HEK293T (cell line): ENCODE results near the gene KCNH1.

ENCODE experiments used
- CTCF ChIA-PET: fragments of 350-600 bp; formaldehyde crosslinking; extraction: SDS; loops from one replicate; lab custom pipeline; 2021; ENCODE audit warnings: antibody characterized with exemption, inconsistent platforms; lab: Yijun Ruan, JAX
- POLR2A ChIA-PET: fragments of 350-600 bp; formaldehyde crosslinking; extraction: SDS; loops from one replicate; lab custom pipeline; 2020; ENCODE audit warnings: antibody characterized with exemption, inconsistent platforms; lab: Yijun Ruan, JAX
- DNase-seq: peaks from one replicate; pipeline ENCODE4 v3.0.0; 2012; ENCODE audit warnings: mixed read lengths; ENCODE audit errors: extremely low spot score
- ARNT ChIP-seq: fragments of 450-650 bp; IDR thresholded peaks from 2 replicates; pipeline ENCODE4 v1.6.1; 2017; ENCODE audit warnings: mild to moderate bottlenecking
- BHLHE40 ChIP-seq: fragments of 450-650 bp; IDR thresholded peaks from 2 replicates; pipeline ENCODE4 v1.6.1; 2016; ENCODE audit warnings: mild to moderate bottlenecking, moderate library complexity, borderline replicate concordance
- CTBP1 ChIP-seq: fragments of 450-650 bp; IDR thresholded peaks from 2 replicates; pipeline ENCODE4 v1.6.1; 2016; ENCODE audit warnings: borderline replicate concordance
- ELF4 ChIP-seq: fragments of 450-650 bp; IDR thresholded peaks from 2 replicates; pipeline ENCODE4 v1.6.1; 2017; ENCODE audit warnings: antibody characterized with exemption
- FOXA1 ChIP-seq: fragments of 450-650 bp; IDR thresholded peaks from 2 replicates; pipeline ENCODE4 v1.6.1; 2016; ENCODE audit warnings: mild to moderate bottlenecking
- FOXK2 ChIP-seq: fragments of 450-650 bp; IDR thresholded peaks from 2 replicates; pipeline ENCODE4 v1.6.1; 2016; ENCODE audit warnings: mild to moderate bottlenecking
- FOXM1 ChIP-seq: fragments of 450-650 bp; IDR thresholded peaks from 2 replicates; pipeline ENCODE4 v1.6.1; 2017; ENCODE audit warnings: mild to moderate bottlenecking, borderline replicate concordance
- HDGF ChIP-seq: fragments of 450-650 bp; IDR thresholded peaks from 2 replicates; pipeline ENCODE4 v1.6.1; 2017; ENCODE audit warnings: antibody characterized with exemption, borderline replicate concordance
- L3MBTL2 ChIP-seq: fragments of 450-650 bp; conservative IDR thresholded peaks from 2 replicates; pipeline ENCODE4 v1.6.1; 2016; ENCODE audit warnings: mild to moderate bottlenecking
- LEF1 ChIP-seq: fragments of 450-650 bp; IDR thresholded peaks from 2 replicates; pipeline ENCODE4 v1.6.1; 2017; ENCODE audit warnings: mild to moderate bottlenecking, borderline replicate concordance
- NFRKB ChIP-seq: fragments of 450-650 bp; IDR thresholded peaks from 2 replicates; pipeline ENCODE4 v1.6.1; 2016; ENCODE audit warnings: mild to moderate bottlenecking, moderate library complexity
- SP1 ChIP-seq: fragments of 450-650 bp; IDR thresholded peaks from 2 replicates; pipeline ENCODE4 v1.6.1; 2017
- SUZ12 ChIP-seq: fragments of 450-650 bp; IDR thresholded peaks from 2 replicates; pipeline ENCODE4 v1.6.1; 2016; ENCODE audit warnings: mild to moderate bottlenecking
- TARDBP ChIP-seq: fragments of 450-650 bp; IDR thresholded peaks from 2 replicates; pipeline ENCODE4 v1.6.1; 2016
- ZNF384 ChIP-seq: fragments of 450-650 bp; IDR thresholded peaks from 2 replicates; pipeline ENCODE4 v1.6.1; 2016
- TF ChIP-seq, protein P1 (sequence below): fragments of 450-650 bp; IDR thresholded peaks from 2 replicates; pipeline ENCODE4 v1.6.1; 2016

The KCNH1 gene

GRCh38 chr1:210741564-210741963 lies 392.4 kb downstream of the KCNH1 start:
- ChIA-PET POLR2A (interaction anchor here (1.2 kb wide), 1 partner anchor 35 kb away, joined by 3 read pairs; no protein-coding TSS in a partner anchor), CTCF (no interaction called here)
- no peak for TF ChIP-seq CTBP1
- TF ChIP-seq FOXK2, result no peak
- TF ChIP-seq ZNF384, result no peak
- TF ChIP-seq TARDBP, result no peak
- no peak for TF ChIP-seq SUZ12
- no peak for TF ChIP-seq L3MBTL2
- no peak for TF ChIP-seq BHLHE40
- TF ChIP-seq FOXM1, result no peak
- TF ChIP-seq FOXA1, result no peak
- no peak for DNase-seq

DNA sequence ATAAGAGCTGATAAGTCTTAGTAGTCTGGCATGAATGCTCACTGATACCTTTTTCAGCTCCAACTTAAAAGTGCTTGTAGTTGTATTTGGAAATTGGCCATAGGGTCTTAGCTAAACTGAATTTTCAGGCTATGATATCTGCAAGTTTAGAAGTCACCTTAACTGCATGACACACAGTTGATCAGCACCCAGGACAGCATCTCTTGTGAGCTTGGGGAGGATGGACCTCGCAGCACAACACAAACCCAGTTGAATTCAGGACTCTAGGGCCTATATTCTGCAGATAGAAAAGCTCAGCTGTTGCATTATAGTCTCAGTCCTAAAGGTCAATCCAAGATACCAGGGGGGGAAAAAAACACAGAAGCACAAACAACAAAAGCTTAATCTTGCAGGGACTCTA lies 394.3 kb downstream of the KCNH1 start:
- DNase-seq, result no peak
- TF ChIP-seq BHLHE40 (no peak), HDGF (no peak), LEF1 (no peak), ELF4 (no peak), FOXA1 (no peak), ZNF384 (no peak), L3MBTL2 (no peak), FOXM1 (no peak), SUZ12 (no peak), CTBP1 (no peak), SP1 (no peak), NFRKB (no peak), TARDBP (no peak), FOXK2 (no peak), ARNT (no peak)
- TF ChIP-seq, protein P1, sequence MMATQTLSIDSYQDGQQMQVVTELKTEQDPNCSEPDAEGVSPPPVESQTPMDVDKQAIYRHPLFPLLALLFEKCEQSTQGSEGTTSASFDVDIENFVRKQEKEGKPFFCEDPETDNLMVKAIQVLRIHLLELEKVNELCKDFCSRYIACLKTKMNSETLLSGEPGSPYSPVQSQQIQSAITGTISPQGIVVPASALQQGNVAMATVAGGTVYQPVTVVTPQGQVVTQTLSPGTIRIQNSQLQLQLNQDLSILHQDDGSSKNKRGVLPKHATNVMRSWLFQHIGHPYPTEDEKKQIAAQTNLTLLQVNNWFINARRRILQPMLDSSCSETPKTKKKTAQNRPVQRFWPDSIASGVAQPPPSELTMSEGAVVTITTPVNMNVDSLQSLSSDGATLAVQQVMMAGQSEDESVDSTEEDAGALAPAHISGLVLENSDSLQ, result no peak
- ChIA-PET CTCF (no interaction called here), POLR2A (no interaction called here)

GRCh38 chr1:210738256-210738655 lies 395.7 kb downstream of the KCNH1 start:
- POLR2A ChIA-PET, result no interaction called here
- CTCF ChIA-PET, result no interaction called here

DNA sequence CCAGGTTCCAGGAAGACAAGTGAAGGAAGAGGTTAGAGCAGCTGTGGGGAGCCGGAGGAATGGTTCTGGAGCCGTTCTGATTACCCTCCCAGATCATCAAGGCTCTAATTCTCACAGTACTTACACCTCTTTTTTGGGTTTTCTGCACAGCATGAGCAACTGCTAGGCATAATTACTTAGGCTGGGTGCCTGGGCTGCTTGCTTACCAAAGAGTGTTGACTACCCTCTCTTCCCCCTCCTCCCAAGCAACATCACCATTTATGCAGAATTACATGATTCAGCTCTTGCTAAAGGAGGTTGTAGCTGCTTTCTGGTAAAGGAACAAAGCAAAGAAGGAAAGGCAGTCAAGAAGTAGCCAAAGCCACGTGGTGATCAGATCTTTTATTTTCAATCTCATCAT lies 397.2 kb downstream of the KCNH1 start:
- TF ChIP-seq FOXM1 (no peak), ZNF384 (no peak), HDGF (no peak)
- TF ChIP-seq, protein P1, result no peak
- ChIA-PET CTCF (no interaction called here), POLR2A (no interaction called here)
- no peak for DNase-seq

More at GRCh38 chr1:210738256-210738655, 395.7 kb downstream of the KCNH1 start:
- no peak for DNase-seq
- TF ChIP-seq HDGF (no peak), LEF1 (no peak), L3MBTL2 (no peak), FOXK2 (no peak), FOXM1 (no peak), SUZ12 (no peak), ZNF384 (no peak), TARDBP (no peak)
- TF ChIP-seq, protein P1, result no peak

GRCh38 chr1:210731597-210731996 lies 402.4 kb downstream of the KCNH1 start:
- ChIA-PET CTCF (no interaction called here), POLR2A (no interaction called here)
- DNase-seq, result no peak
- TF ChIP-seq, protein P1, result no peak
- no peak for TF ChIP-seq FOXA1
- TF ChIP-seq NFRKB, result no peak
- TF ChIP-seq BHLHE40, result no peak
- no peak for TF ChIP-seq FOXM1
- TF ChIP-seq TARDBP, result no peak
- TF ChIP-seq FOXK2, result no peak
- no peak for TF ChIP-seq ELF4
- TF ChIP-seq ARNT, result no peak
- no peak for TF ChIP-seq CTBP1
- TF ChIP-seq LEF1, result no peak
- no peak for TF ChIP-seq L3MBTL2
- TF ChIP-seq SP1, result no peak
- TF ChIP-seq ZNF384, result no peak
- TF ChIP-seq SUZ12, result no peak
- TF ChIP-seq HDGF, result no peak

DNA sequence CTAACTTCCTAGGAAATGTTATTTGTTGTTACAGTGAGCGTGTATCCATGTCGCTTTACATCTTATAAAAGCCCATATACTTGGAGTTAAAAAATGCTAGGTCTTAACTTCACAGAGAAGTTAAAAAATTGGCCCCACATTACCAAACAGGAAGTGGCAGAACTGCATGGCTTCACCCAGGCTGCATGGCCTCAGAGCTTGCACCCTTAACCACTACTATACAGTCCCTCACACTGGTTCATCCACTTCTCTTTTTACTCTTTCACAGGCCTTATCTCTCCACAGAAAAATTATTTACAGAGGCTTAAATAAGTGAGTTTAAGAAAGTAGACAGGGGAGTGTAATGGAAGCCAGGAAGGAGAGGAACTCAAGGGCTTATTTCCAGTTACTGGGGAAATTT lies 402.8 kb downstream of the KCNH1 start:
- POLR2A ChIA-PET, result no interaction called here
- no peak for DNase-seq
- CTCF ChIA-PET, result no interaction called here
- TF ChIP-seq L3MBTL2 (no peak), SP1 (no peak), BHLHE40 (no peak), TARDBP (no peak), ZNF384 (no peak), LEF1 (no peak), FOXA1 (no peak), CTBP1 (no peak), ELF4 (no peak), HDGF (no peak), FOXK2 (no peak), NFRKB (no peak), FOXM1 (no peak), ARNT (no peak), SUZ12 (no peak)
- TF ChIP-seq, protein P1, result no peak
